ENCODE data around the gene COPG1. TPM values are rescaled to one million over a fixed set of nuclear protein-coding genes. Genes with fewer than 3 reads are reported as not detected.
A peak's percentile ranks its signal among the peaks of the same experiment; 100 is the strongest.
"Not testable (repeated sequence)": the region's sequence is repeated elsewhere in the genome, so short reads cannot be mapped to it uniquely, and the experiment has no call there.

COPG1 gene
- total RNA-seq, 2 experiments from 2014 or later, result 110 to 136 TPM

DNA sequence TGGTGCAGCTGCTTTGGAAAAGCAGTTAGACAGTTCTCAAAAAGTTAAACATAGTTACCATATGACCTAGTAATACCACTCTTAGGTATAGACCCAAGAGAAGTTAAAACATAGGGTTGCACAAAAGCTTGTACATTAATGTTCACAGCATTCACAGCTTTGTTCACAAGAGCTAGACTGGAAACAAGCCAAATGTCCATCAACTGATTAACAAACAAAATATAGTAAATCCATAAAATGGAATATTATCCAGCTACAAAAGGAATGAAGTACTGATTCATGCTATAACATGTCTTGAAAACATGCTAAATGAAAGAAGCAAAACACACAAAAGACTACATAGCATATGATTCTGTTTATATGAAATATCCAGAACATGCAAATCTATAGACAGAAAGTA is 2.8 kb upstream of the COPG1 start:
- no peaks in the 10 kb centered on the region for H3K27me3 Mint-ChIP-seq
- H3K9me3 Mint-ChIP-seq, result no peaks in the 10 kb centered on the region
- CTCF ChIA-PET, result interaction anchor here (0.6 to 6.1 kb wide), 28 partner anchors 9 to 762 kb away, joined by 3 to 57 read pairs (median 6); partner anchors contain the start of genes CNBP, GP9, HMCES and RAB43
- POLR2A ChIA-PET, result interaction anchor here (0.6 to 1.1 kb wide), 2 partner anchors 85 to 277 kb away, joined by 4 to 9 read pairs; no protein-coding TSS in a partner anchor
- no peak overlapping the region for H3K27ac Mint-ChIP-seq
- H3K4me3 Mint-ChIP-seq, result no peak overlapping the region
- DNase-seq, result no peak
- H3K4me1 Mint-ChIP-seq, result peaks cover 37% of the 10 kb centered on the region
- H3K36me3 Mint-ChIP-seq (ENCODE audit: low read depth), result peaks cover 15% of the 10 kb centered on the region

DNA sequence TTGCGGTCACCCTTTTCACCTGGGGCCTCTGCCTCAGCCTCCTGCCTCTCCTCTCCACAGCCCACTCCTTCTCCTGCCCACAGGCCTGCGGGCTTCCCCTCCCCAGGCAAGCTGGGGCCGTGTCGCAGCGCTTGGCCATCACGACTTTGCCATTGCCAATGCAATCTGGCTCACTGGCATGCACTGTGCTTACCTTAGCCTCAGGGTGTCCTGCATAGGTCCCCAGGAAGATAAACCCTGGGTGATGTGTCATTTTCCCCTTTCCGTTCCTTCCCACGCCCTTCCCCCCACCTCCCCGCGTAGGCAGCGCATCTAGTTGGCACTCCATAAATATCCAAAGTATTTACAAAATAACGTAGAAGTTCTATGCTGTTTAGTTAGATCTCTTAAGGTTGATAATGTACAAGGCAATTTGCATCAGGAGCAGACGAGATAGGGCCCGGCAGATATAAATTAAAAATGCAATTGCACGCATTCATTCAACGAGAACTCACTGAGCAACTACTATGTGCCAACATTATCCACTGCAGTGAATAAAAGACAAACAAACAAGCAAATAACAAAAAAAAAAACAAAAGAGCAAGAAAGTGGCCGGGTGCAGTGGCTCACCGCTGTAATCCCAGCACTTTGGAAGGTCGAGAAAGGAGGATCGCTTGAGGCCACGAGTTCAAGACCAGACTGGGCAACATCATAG is 973 bp upstream of the COPG1 start:
- Mint-ChIP-seq H3K36me3 (ENCODE audit: low read depth) (peaks cover 27% of the 10 kb centered on the region), H3K27ac (peak overlapping the region; percentile 96), H3K4me1 (peaks cover 54% of the 10 kb centered on the region), H3K9me3 (no peaks in the 10 kb centered on the region), H3K4me3 (peak overlapping the region; percentile 90), H3K27me3 (no peaks in the 10 kb centered on the region)
- POLR2A ChIA-PET, result no interaction called here
- CTCF ChIA-PET, result interaction anchor here (0.6 to 6.1 kb wide), 8 partner anchors 9 to 222 kb away, joined by 3 to 57 read pairs (median 7); partner anchors contain the start of gene CNBP
- no peak for DNase-seq

DNA sequence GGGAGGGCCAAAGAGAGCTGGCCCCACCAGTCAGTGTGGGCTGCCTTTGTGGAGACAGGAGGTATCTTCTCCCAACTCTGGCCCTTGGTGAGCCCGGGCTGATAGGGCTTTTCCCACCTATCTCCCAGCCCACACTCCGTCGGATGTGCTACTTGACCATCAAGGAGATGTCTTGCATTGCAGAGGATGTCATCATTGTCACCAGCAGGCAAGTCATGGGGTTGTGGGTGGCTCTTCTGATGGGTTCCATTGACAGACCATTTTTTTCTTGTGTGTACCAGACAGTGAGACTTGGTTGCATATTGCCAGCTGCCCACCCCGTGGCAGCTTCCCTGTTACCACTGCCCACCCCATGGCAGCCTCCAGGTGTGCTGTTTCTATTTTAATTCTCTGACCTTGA is 3.3 kb downstream of the COPG1 start:
- Mint-ChIP-seq H3K27me3 (no peaks in the 10 kb centered on the region), H3K4me3 (no peak overlapping the region), H3K9me3 (no peaks in the 10 kb centered on the region), H3K27ac (no peak overlapping the region), H3K36me3 (ENCODE audit: low read depth) (peaks cover 60% of the 10 kb centered on the region), H3K4me1 (peaks cover 37% of the 10 kb centered on the region)
- DNase-seq, result no peak
- ChIA-PET CTCF (interaction anchor here (0.6 to 1.7 kb wide), 7 partner anchors 13 to 283 kb away, joined by 3 to 5 read pairs (median 4); no protein-coding TSS in a partner anchor), POLR2A (no interaction called here)

DNA sequence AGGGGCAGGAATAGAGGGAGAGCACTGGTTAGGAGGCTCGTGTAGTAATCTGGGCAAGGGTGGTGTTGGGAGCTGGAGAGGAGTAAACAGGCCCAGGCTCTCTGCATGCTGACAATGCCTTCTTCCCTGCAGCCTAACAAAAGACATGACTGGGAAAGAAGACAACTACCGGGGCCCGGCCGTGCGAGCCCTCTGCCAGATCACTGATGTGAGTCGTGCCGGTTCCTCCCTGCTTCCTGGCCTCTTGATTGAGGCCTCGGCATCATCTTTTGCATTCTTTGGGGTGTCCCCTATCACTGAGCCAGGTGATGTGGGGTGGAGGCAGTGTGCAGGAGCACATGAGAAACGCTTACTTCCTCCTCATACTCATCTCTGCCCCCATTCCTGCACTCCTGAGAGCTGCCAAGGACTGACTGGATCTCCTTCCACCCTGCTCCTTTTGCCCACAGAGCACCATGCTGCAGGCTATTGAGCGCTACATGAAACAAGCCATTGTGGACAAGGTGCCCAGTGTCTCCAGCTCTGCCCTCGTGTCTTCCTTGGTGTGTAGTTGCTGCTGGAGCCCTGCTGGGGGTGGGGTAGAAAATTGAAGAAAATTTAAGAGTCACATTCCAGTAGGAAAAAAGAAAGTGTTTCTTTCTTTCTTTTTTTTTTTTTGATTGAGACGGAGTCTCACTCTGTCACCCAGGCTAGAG is 5.3 kb downstream of the COPG1 start:
- ChIA-PET POLR2A (no interaction called here), CTCF (interaction anchor here (0.6 to 4.4 kb wide), 3 partner anchors 9 to 215 kb away, joined by 3 to 22 read pairs (median 3); no protein-coding TSS in a partner anchor)
- no peak for DNase-seq
- no peak overlapping the region for H3K27ac Mint-ChIP-seq
- H3K4me3 Mint-ChIP-seq, result no peak overlapping the region
- no peaks in the 10 kb centered on the region for H3K9me3 Mint-ChIP-seq
- H3K4me1 Mint-ChIP-seq, result peaks cover 25% of the 10 kb centered on the region
- H3K36me3 Mint-ChIP-seq (ENCODE audit: low read depth), result peaks cover 70% of the 10 kb centered on the region
- H3K27me3 Mint-ChIP-seq, result no peaks in the 10 kb centered on the region

DNA sequence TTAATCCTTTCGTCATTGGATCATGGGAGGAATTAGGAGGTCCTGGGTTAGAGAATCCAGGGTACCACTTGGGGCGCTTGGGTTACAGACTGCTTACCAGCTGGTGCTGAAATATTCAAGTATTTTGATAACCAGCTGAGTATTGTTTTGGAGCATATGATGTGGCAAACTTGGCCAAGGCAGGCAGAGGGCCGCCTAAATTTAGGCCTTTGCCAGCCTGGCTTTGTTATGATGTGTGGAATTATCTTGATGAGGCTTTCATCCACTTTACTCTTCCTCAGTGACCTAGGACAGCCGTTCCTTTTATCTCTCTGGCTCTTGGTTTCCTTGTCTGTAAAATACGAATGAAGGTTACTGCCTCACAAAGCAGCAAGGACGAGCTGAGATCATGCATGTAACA is 6.9 kb downstream of the COPG1 start:
- CTCF ChIA-PET, result interaction anchor here (0.8 to 4.4 kb wide), 3 partner anchors 10 to 22 kb away, joined by 3 to 22 read pairs (median 5); partner anchors contain the start of gene HMCES

DNA sequence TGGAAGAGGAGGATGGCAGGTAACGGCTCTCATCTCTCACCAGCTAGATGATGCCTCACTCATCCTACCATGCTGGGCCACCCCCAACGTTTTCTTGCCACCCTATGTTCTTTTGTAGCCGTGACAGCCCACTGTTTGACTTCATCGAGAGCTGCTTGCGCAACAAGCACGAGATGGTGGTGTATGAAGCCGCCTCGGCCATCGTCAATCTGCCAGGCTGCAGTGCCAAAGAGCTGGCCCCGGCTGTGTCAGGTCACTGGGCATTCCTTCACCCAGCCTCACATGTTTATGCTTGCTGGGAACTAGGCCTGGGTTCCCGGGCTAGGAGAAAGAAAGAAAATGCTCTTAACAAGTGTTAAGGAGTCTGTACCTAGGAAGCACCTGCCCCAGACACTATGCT is 8.2 kb downstream of the COPG1 start:
- no peak for DNase-seq
- ChIA-PET POLR2A (no interaction called here), CTCF (interaction anchor here (1.2 to 4.4 kb wide), 2 partner anchors 12 to 288 kb away, joined by 4 to 22 read pairs; no protein-coding TSS in a partner anchor)
- Mint-ChIP-seq H3K4me1 (peaks cover 9% of the 10 kb centered on the region), H3K36me3 (ENCODE audit: low read depth) (peaks cover 78% of the 10 kb centered on the region), H3K27me3 (no peaks in the 10 kb centered on the region), H3K27ac (no peak overlapping the region), H3K9me3 (no peaks in the 10 kb centered on the region), H3K4me3 (no peak overlapping the region)

More for the DNA sequence above, 6.9 kb downstream of the COPG1 start:
- Mint-ChIP-seq H3K4me1 (peaks cover 18% of the 10 kb centered on the region), H3K4me3 (no peak overlapping the region), H3K27me3 (no peaks in the 10 kb centered on the region), H3K9me3 (no peaks in the 10 kb centered on the region), H3K36me3 (ENCODE audit: low read depth) (peaks cover 78% of the 10 kb centered on the region), H3K27ac (peak overlapping the region; percentile 73)
- DNase-seq, result no peak
- POLR2A ChIA-PET, result no interaction called here

DNA sequence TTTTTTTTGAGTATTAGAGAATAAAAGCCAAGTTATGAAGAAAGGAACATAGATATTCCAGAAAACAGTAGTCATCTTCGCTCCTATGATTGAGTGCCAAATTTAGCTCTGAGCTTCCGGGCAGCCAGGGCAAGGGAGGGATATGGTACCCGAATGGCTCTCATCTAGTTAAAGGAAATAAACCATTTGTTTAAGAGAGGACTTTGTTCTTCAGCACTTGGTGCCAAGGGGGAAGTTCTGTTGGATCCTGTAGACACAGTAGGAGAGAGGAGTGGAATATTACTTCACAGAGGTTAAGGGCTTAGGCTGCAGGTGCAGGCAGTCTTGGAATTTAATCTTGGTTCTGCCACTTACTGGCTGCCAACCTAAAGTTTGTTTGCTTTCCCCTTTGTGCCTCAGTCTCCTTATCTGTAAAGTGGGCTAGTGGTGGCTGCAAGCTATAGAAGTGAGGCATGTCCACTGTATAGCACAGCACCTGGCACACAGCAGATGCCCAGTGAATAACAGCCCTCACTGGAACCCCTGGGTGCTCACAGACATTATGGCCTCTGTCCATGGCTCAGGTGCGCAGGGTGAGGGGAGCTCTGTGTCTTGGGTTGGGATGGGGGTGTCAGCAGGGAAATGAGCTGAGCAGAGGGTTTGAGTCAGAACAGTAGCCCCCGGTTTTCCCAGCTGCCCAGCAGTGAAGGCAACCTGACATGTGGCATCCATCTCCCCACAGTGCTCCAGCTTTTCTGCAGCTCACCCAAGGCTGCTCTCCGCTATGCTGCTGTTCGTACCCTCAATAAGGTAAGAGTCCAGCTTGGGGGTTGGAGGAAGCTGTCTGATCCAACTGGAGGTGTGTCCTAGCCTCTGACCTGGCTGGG is 10.4 kb downstream of the COPG1 start:
- H3K27ac Mint-ChIP-seq, result peak overlapping the region; percentile 41
- POLR2A ChIA-PET, result no interaction called here
- H3K4me1 Mint-ChIP-seq, result peaks cover 5% of the 10 kb centered on the region
- no peaks in the 10 kb centered on the region for H3K27me3 Mint-ChIP-seq
- H3K4me3 Mint-ChIP-seq, result no peak overlapping the region
- CTCF ChIA-PET, result interaction anchor here (1.0 to 1.8 kb wide), 2 partner anchors 10 to 361 kb away, joined by 3 to 7 read pairs; no protein-coding TSS in a partner anchor
- peaks cover 75% of the 10 kb centered on the region for H3K36me3 Mint-ChIP-seq (ENCODE audit: low read depth)
- no peak for DNase-seq
- no peaks in the 10 kb centered on the region for H3K9me3 Mint-ChIP-seq

DNA sequence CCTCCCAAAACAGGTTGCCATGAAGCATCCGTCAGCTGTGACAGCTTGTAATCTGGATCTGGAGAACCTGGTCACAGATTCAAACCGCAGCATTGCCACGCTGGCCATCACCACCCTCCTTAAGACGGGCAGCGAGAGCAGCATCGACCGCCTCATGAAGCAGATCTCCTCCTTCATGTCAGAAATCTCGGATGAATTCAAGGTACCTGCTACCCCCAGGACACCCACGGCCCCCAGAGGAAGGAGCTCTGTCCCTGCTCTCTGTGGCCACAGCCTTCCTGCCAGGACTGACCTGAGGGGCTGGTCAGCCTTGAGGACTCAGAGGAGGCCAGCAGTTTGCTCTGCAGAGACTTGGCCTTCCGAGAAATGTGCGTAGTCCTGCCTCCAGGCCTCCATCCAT is 11.2 kb downstream of the COPG1 start:
- no peaks in the 10 kb centered on the region for H3K27me3 Mint-ChIP-seq
- CTCF ChIA-PET, result interaction anchor here (1.0 to 1.8 kb wide), 3 partner anchors 9 to 14 kb away, joined by 3 to 7 read pairs (median 5); no protein-coding TSS in a partner anchor

DNA sequence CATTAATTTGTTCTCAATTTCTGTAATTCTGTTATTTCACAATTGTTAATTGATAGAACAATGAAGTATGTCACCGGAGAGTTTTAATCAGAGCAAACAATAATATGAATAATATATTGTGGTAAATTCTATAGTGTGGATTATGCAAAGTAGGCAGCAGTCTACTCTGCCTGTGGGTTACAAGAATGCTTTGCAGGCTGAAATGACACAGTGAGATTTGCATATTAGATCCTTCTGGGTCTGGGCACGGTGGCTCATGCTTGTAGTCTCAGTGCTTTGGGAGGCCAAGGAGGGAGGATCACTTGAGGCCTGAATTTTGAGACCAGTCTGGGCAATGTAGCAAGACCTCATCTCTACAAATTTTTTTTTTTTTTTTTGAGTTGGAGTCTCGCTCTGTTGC is 12.5 kb downstream of the COPG1 start:
- peaks cover 71% of the 10 kb centered on the region for H3K36me3 Mint-ChIP-seq (ENCODE audit: low read depth)
- peaks cover 5% of the 10 kb centered on the region for H3K4me1 Mint-ChIP-seq
- no peak for DNase-seq
- H3K4me3 Mint-ChIP-seq, result no peak overlapping the region
- POLR2A ChIA-PET, result no interaction called here
- CTCF ChIA-PET, result interaction anchor here (1.0 to 1.8 kb wide), 4 partner anchors 8 to 16 kb away, joined by 3 to 7 read pairs (median 4); no protein-coding TSS in a partner anchor
- H3K27me3 Mint-ChIP-seq, result no peaks in the 10 kb centered on the region
- H3K27ac Mint-ChIP-seq, result no peak overlapping the region
- H3K9me3 Mint-ChIP-seq, result no peaks in the 10 kb centered on the region

More for the DNA sequence above, 11.2 kb downstream of the COPG1 start:
- POLR2A ChIA-PET, result no interaction called here
- Mint-ChIP-seq H3K36me3 (ENCODE audit: low read depth) (peaks cover 73% of the 10 kb centered on the region), H3K4me3 (no peak overlapping the region), H3K9me3 (no peaks in the 10 kb centered on the region), H3K27ac (no peak overlapping the region), H3K4me1 (peaks cover 5% of the 10 kb centered on the region)
- DNase-seq, result no peak

DNA sequence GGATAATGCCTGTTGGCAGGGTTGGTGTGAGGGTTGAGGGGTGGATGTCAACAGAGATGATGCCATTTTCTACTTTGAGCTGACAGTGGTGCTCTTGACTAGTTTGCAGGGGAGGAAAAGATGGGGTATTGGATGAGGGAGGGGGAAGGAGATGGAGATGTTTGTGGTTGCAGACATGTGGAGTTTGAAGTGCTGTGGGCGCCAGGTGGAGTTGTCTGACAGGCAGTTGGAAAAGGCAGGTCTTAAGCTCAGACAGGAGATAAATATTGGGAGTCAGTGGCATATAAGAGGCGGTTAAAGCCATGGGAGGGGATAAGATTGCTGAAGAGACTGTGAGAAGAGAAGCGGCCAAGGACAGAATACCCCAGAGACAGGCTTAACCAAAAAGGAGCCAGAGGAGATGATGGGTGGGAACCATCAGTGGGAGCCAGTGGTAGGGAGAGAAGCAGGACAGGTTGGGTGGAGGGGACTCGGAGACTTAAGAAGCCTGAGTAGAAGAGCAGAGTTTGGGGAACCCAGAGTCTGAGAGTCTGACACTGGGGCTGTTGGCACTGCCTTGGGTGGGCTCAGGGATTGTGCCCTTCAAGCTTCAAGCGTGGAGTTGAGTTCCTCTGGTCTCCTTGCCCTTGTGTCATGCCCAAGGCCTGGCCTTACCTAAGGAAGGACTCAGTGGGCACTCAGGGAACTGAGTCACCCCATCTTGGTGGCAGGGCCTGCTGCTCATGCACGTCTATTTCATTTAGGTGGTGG is 13.9 kb downstream of the COPG1 start:
- peaks cover 70% of the 10 kb centered on the region for H3K36me3 Mint-ChIP-seq (ENCODE audit: low read depth)
- H3K4me3 Mint-ChIP-seq, result no peak overlapping the region
- H3K27me3 Mint-ChIP-seq, result no peaks in the 10 kb centered on the region
- POLR2A ChIA-PET, result no interaction called here
- no peaks in the 10 kb centered on the region for H3K9me3 Mint-ChIP-seq
- CTCF ChIA-PET, result interaction anchor here (0.5 to 1.3 kb wide), 5 partner anchors 12 to 293 kb away, joined by 3 to 5 read pairs (median 3); no protein-coding TSS in a partner anchor
- peaks cover 5% of the 10 kb centered on the region for H3K4me1 Mint-ChIP-seq
- DNase-seq, result no peak
- peak overlapping the region; percentile 27 for H3K27ac Mint-ChIP-seq

DNA sequence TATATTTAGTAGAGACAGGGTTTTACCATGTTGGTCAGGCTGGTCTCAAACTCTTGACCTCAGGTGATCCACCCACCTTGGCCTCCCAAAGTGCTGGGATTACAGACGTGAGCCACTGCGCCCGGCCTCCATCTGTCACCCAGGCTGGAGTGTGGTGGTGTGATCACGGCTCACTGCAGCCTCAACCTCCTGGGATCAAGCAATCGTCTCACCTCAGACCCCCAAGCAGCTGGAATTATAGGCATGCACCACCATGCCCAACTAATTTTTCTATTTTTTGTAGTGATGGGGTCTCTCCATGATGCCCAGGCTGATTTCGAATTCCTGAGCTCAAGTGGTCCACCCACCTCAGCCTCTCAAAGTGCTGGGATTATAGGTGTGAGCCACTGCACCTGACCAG is 15.6 kb downstream of the COPG1 start:
- POLR2A ChIA-PET, result not testable (repeated sequence)

More for the DNA sequence above, 15.6 kb downstream of the COPG1 start:
- H3K27me3 Mint-ChIP-seq, H3K4me3 Mint-ChIP-seq, H3K4me1 Mint-ChIP-seq, H3K9me3 Mint-ChIP-seq, H3K27ac Mint-ChIP-seq, DNase-seq: not testable (repeated sequence)
- H3K36me3 Mint-ChIP-seq (ENCODE audit: low read depth), result peaks cover 71% of the 10 kb centered on the region
- CTCF ChIA-PET, result interaction anchor here (0.6 to 0.7 kb wide), 2 partner anchors 12 to 19 kb away, joined by 3 read pairs; no protein-coding TSS in a partner anchor
